IMR-90 (cell line): ENCODE measurements around the gene TRDN. TPM values are rescaled to one million over a fixed set of nuclear protein-coding genes. Genes with fewer than 3 reads are reported as not detected.

Experiments
- ATAC-seq: fragments of 200-7000 bp; cut with Tn5 transposase; 2 replicates; pipeline ENCODE4 v1.9.1; 2020; ENCODE audit warnings: low read depth, mild to moderate bottlenecking, moderate library complexity
- BruUV-seq: library from RNA; stranded (reverse); fragments of 400-500 nt; replicated peaks from 2 replicates; lab custom pipeline; 2021; lab: Mats Ljungman, UMichigan
- CTCF ChIA-PET: fragments of 300-600 bp; formaldehyde crosslinking; extraction: SDS; loops from one replicate; lab custom pipeline; 2021; ENCODE audit warnings: antibody characterized with exemption; lab: Yijun Ruan, JAX
- POLR2A ChIA-PET: fragments of 300-600 bp; sonication (Branson Sonifier 250); formaldehyde crosslinking; loops from one replicate; lab custom pipeline; 2022; ENCODE audit warnings: antibody characterized with exemption; ENCODE audit not compliant: unreplicated experiment; lab: Charles Lee
- DNase-seq: peaks from one replicate; pipeline ENCODE4 v3.0.0; 2013
- H2AFZ ChIP-seq: replicated peaks from 2 replicates; pipeline ENCODE3; 2013; ENCODE audit warnings: low read length, mild to moderate bottlenecking; ENCODE audit not compliant: poor library complexity
- H2AK5ac ChIP-seq: 2 replicates; pipeline ENCODE4 v1.6.1; 2013; ENCODE audit warnings: low read depth, low read length, inconsistent platforms
- H2AK9ac ChIP-seq: replicated peaks from 2 replicates; pipeline ENCODE3; 2013; ENCODE audit warnings: mild to moderate bottlenecking, low read depth, low read length, moderate library complexity; ENCODE audit not compliant: poor library complexity
- H2BK120ac ChIP-seq: 2 replicates; pipeline ENCODE4 v1.6.1; 2013; ENCODE audit warnings: low read depth, low read length, inconsistent platforms
- H2BK15ac ChIP-seq: 3 replicates; pipeline ENCODE4 v1.6.1; 2013; ENCODE audit warnings: low read depth, low read length, inconsistent platforms
- H2BK20ac ChIP-seq: 2 replicates; pipeline ENCODE4 v1.6.1; 2013; ENCODE audit warnings: low read depth, mild to moderate bottlenecking, inconsistent platforms, low read length, moderate library complexity
- H2BK5ac ChIP-seq: 2 replicates; pipeline ENCODE4 v1.6.1; 2013; ENCODE audit warnings: mild to moderate bottlenecking, low read depth, low read length, inconsistent platforms; ENCODE audit not compliant: poor library complexity, severe bottlenecking
- H3K14ac ChIP-seq: replicated peaks from 2 replicates; pipeline ENCODE4 v1.6.1; 2013; ENCODE audit warnings: low read depth, low read length, inconsistent platforms
- H3K18ac ChIP-seq: 2 replicates; pipeline ENCODE4 v1.6.1; 2013; ENCODE audit warnings: low read depth, low read length, control low read depth
- H3K23ac ChIP-seq: 2 replicates; pipeline ENCODE4 v1.6.1; 2013; ENCODE audit warnings: low read depth, low read length, inconsistent platforms
- H3K27ac ChIP-seq: 2 replicates; pipeline ENCODE4 v1.5.1; 2013; ENCODE audit warnings: mild to moderate bottlenecking, control low read depth, low read length; ENCODE audit not compliant: insufficient read depth
- H3K27me3 ChIP-seq: 2 replicates; pipeline ENCODE4 v1.6.1; 2013; ENCODE audit warnings: low read length; ENCODE audit not compliant: control insufficient read depth, insufficient read depth
- H3K36me3 ChIP-seq: 2 replicates; pipeline ENCODE4 v1.6.1; 2013; ENCODE audit warnings: low read length, mixed read lengths; ENCODE audit not compliant: control insufficient read depth, insufficient read depth
- H3K4ac ChIP-seq: 2 replicates; pipeline ENCODE4 v1.6.1; 2013; ENCODE audit warnings: low read depth, low read length, inconsistent platforms
- H3K4me1 ChIP-seq: 2 replicates; pipeline ENCODE4 v1.6.1; 2013; ENCODE audit warnings: low read length, mixed read lengths; ENCODE audit not compliant: control insufficient read depth, insufficient read depth
- H3K4me2 ChIP-seq: 2 replicates; pipeline ENCODE4 v1.6.1; 2013; ENCODE audit warnings: low read depth, mild to moderate bottlenecking, control low read depth, low read length, moderate library complexity
- H3K4me3 ChIP-seq: 2 replicates; pipeline ENCODE4 v1.5.1; 2013; ENCODE audit warnings: low read depth, mild to moderate bottlenecking, control low read depth, low read length, moderate library complexity; ENCODE audit not compliant: insufficient read depth
- H3K56ac ChIP-seq: 2 replicates; pipeline ENCODE4 v1.6.1; 2013; ENCODE audit warnings: low read length, inconsistent platforms; ENCODE audit not compliant: insufficient read depth; ENCODE audit errors: extremely low read depth
- H3K79me1 ChIP-seq, 2 experiments: 2 replicates each; pipeline ENCODE4 v1.6.1; 2013; ENCODE audit warnings: low read length in 2 of 2, inconsistent platforms in 1 of 2, low read depth in 1 of 2
- H3K9ac ChIP-seq: 2 replicates; pipeline ENCODE4 v1.6.1; 2013; ENCODE audit warnings: low read depth, low read length, control low read depth
- H3K9me1 ChIP-seq: 2 replicates; pipeline ENCODE4 v1.6.1; 2013; ENCODE audit warnings: low read length, inconsistent platforms; ENCODE audit not compliant: insufficient read depth
- H3K9me3 ChIP-seq: 2 replicates; pipeline ENCODE4 v1.6.1; 2013; ENCODE audit warnings: low read length; ENCODE audit not compliant: control insufficient read depth, insufficient read depth
- H4K20me1 ChIP-seq: 2 replicates; pipeline ENCODE4 v1.6.1; 2013; ENCODE audit warnings: low read length, inconsistent platforms; ENCODE audit not compliant: insufficient read depth
- H4K5ac ChIP-seq: 2 replicates; pipeline ENCODE4 v1.6.1; 2013; ENCODE audit warnings: mild to moderate bottlenecking, low read depth, low read length, control low read depth
- H4K8ac ChIP-seq, 2 experiments: 2 replicates each; pipeline ENCODE4 v1.6.1; 2013; ENCODE audit warnings: low read depth in 2 of 2, low read length in 2 of 2, control low read depth in 1 of 2, inconsistent platforms in 1 of 2
- H4K91ac ChIP-seq: 2 replicates; pipeline ENCODE4 v1.6.1; 2013; ENCODE audit warnings: low read depth, low read length, inconsistent platforms; ENCODE audit not compliant: insufficient read depth
- BHLHE40 ChIP-seq: fragments of 150-350 bp; IDR thresholded peaks from 2 replicates; pipeline ENCODE4 v1.6.1; 2016; ENCODE audit warnings: mild to moderate bottlenecking, low read depth, low read length
- CEBPB ChIP-seq: IDR thresholded peaks from 2 replicates; pipeline ENCODE4 v1.6.1; 2012; ENCODE audit warnings: low read depth, low read length, improper control_type of control experiment
- CHD1 ChIP-seq: IDR thresholded peaks from 2 replicates; pipeline ENCODE4 v1.6.1; 2012; ENCODE audit warnings: low read depth, low read length, improper control_type of control experiment
- ELK1 ChIP-seq: fragments of 150-350 bp; IDR thresholded peaks from 2 replicates; pipeline ENCODE4 v1.6.1; 2016; ENCODE audit warnings: low read depth, mild to moderate bottlenecking, low read length, moderate library complexity, borderline replicate concordance
- FOS ChIP-seq: fragments of 150-350 bp; IDR thresholded peaks from 2 replicates; pipeline ENCODE4 v1.6.1; 2016; ENCODE audit warnings: low read depth, low read length
- MAFK ChIP-seq: IDR thresholded peaks from 2 replicates; pipeline ENCODE4 v1.6.1; 2012; ENCODE audit warnings: low read depth, low read length, improper control_type of control experiment
- MAZ ChIP-seq: IDR thresholded peaks from 2 replicates; pipeline ENCODE4 v1.6.1; 2012; ENCODE audit warnings: low read depth, mild to moderate bottlenecking, low read length, improper control_type of control experiment, moderate library complexity, borderline replicate concordance
- MXI1 ChIP-seq: IDR thresholded peaks from 2 replicates; pipeline ENCODE4 v1.6.1; 2012; ENCODE audit warnings: low read depth, mild to moderate bottlenecking, low read length, moderate library complexity, borderline replicate concordance
- NFE2L2 ChIP-seq: fragments of 150-350 bp; IDR thresholded peaks from 2 replicates; pipeline ENCODE4 v1.6.1; 2016; ENCODE audit warnings: low read depth, mild to moderate bottlenecking, low read length
- POLR2A ChIP-seq: IDR thresholded peaks from 2 replicates; pipeline ENCODE4 v1.6.1; 2012; ENCODE audit warnings: mild to moderate bottlenecking, low read depth, low read length
- RAD21 ChIP-seq: IDR thresholded peaks from 2 replicates; pipeline ENCODE4 v1.6.1; 2012; ENCODE audit warnings: low read length, improper control_type of control experiment
- RCOR1 ChIP-seq: IDR thresholded peaks from 2 replicates; pipeline ENCODE4 v1.6.1; 2012; ENCODE audit warnings: mild to moderate bottlenecking, low read length, improper control_type of control experiment; ENCODE audit not compliant: insufficient replicate concordance
- RFX5 ChIP-seq: IDR thresholded peaks from 2 replicates; pipeline ENCODE4 v1.8.0; 2012; ENCODE audit warnings: low read depth, mild to moderate bottlenecking, low read length, moderate library complexity
- SMC3 ChIP-seq: fragments of 150-350 bp; IDR thresholded peaks from 2 replicates; pipeline ENCODE4 v1.6.1; 2016; ENCODE audit warnings: low read depth, mild to moderate bottlenecking, antibody characterized with exemption, low read length, moderate library complexity
- USF2 ChIP-seq: fragments of 150-350 bp; IDR thresholded peaks from 2 replicates; pipeline ENCODE4 v1.6.1; 2017; ENCODE audit warnings: mild to moderate bottlenecking, antibody characterized with exemption, low read length, low read depth
- WGBS, 2 experiments: methylation state at CpG; one replicate each; pipeline versions ENCODE4 v1.1.5 to v1.1.7; 2013; ENCODE audit warnings: missing lambda C conversion rate in 2 of 2; ENCODE audit not compliant: insufficient read length in 1 of 2; ENCODE audit errors: extremely low coverage in 2 of 2; 5-methylcytosine and 5-hydroxymethylcytosine counted together
- dilution Hi-C: fragments of 300-500 bp; cut with HindIII; formaldehyde crosslinking; loops from one replicate; pipeline ENCODE4 v1.14.3; 2018; ENCODE audit warnings: low sequenced_read_pairs; ENCODE audit not compliant: unreplicated experiment
- in situ Hi-C: fragments of 300-500 bp; cut with MboI; formaldehyde crosslinking; loops from 3 replicates; pipeline ENCODE4 v1.14.3; 2019; ENCODE audit warnings: low sequenced_read_pairs, inconsistent platforms, mixed read lengths
- intact Hi-C: fragments of 100-400 bp; cut with micrococcal nuclease; formaldehyde crosslinking; loops from 2 replicates; pipeline ENCODE4 v1.10.0; 2022
- polyA plus RNA-seq, 3 experiments: library from polyadenylated mRNA; depleted of rRNA; stranded (reverse); fragments of >200 nt; gene quantifications; 2 replicates each; pipeline ENCODE4 v1.2.3, GENCODE V29; 2012; ENCODE audit warnings: low replicate concordance in 1 of 3
- total RNA-seq: library from RNA; depleted of rRNA; stranded (reverse); fragments of >200 nt; gene quantifications from 2 replicates; pipeline ENCODE4 v1.2.3, GENCODE V29; 2012

Gene TRDN
- total and polyA plus RNA-seq, 2 of the 4 experiments (the other 2 are of a cell fraction) = not detected

GRCh38 chr6:123662757-123663156, 26.0 kb upstream of the TRDN start:
- DNase-seq = no peak
- Histone ChIP-seq H4K91ac (no peak overlapping the region), H3K9ac (no peak overlapping the region), H3K27ac (no peak overlapping the region), H2AK5ac (no peak overlapping the region), H3K4me2 (no peak overlapping the region), H2AK9ac (no peak overlapping the region), H3K4ac (no peak overlapping the region), H3K4me3 (no peak overlapping the region), H2BK15ac (no peak overlapping the region), H3K18ac (no peak overlapping the region), H3K36me3 (no peaks in the 10 kb centered on the region), H2BK5ac (no peak overlapping the region), H2BK20ac (no peak overlapping the region), H4K5ac (no peak overlapping the region), H3K56ac (no peak overlapping the region), H3K9me3 (peaks cover 4% of the 10 kb centered on the region), H3K9me1 (no peaks in the 10 kb centered on the region), H3K4me1 (no peaks in the 10 kb centered on the region), H3K23ac (no peak overlapping the region), H3K27me3 (no peaks in the 10 kb centered on the region), H2AFZ (no peak overlapping the region), H3K79me1 (no peaks in the 10 kb centered on the region), H3K14ac (no peak overlapping the region), H4K8ac (no peak overlapping the region), H2BK120ac (no peak overlapping the region), H4K20me1 (no peaks in the 10 kb centered on the region)
- CTCF ChIA-PET = no interaction called here
- TF ChIP-seq FOS (no peak), USF2 (no peak), MAFK (no peak), NFE2L2 (no peak), ELK1 (no peak), SMC3 (no peak), CHD1 (no peak), RFX5 (no peak), POLR2A (no peak), BHLHE40 (no peak), MAZ (no peak), RCOR1 (no peak), MXI1 (no peak), CEBPB (no peak), RAD21 (no peak)
- dilution Hi-C loops = no loop called here
- no TSS peak for BruUV-seq
- intact Hi-C loops = no loop called here
- ATAC-seq = no peak
- POLR2A ChIA-PET = no interaction called here
- no CpG with 5 or more reads among the region's 3 CpGs for WGBS, 2 experiments
- in situ Hi-C loops = no loop called here
